GM12891 (cell line): ENCODE results near the gene SLC5A11.

Source experiments
- POLR2A ChIP-seq: IDR thresholded peaks from 2 replicates; pipeline ENCODE4 v1.6.1; 2011; ENCODE audit warnings: low read depth, low read length, control low read depth
- POLR2AphosphoS5 ChIP-seq: IDR thresholded peaks from 2 replicates; pipeline ENCODE4 v1.6.1; 2011; ENCODE audit warnings: low read depth, low read length, control low read depth
- POU2F2 ChIP-seq: IDR thresholded peaks from 2 replicates; pipeline ENCODE4 v1.6.1; 2011; ENCODE audit warnings: low read depth, mild to moderate bottlenecking, control low read depth, low read length, moderate library complexity
- SPI1 ChIP-seq: IDR thresholded peaks from 2 replicates; pipeline ENCODE4 v1.6.1; 2011; ENCODE audit warnings: low read depth, low read length, control low read depth
- TAF1 ChIP-seq: IDR thresholded peaks from 2 replicates; pipeline ENCODE4 v1.6.1; 2011; ENCODE audit warnings: low read depth, low read length, control low read depth

DNA sequence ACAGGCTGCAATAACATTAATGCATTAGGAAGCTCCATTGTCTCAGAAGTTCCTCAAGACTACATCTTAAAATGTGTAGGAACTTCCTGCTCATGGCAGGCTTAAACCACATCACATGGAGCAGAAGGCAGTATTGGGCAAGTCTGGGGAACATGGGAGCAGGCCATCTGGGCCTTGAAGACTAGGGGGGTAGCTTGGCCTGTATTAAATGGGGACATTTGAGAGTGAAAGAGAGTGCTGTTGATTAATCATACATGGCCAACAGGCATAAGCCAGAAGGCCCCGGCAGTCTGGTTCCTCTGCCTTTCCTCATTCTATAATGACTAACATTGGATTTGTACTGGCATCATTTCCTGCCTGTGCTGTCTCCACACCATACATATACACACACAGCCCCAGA lies 25.2 kb upstream of the SLC5A11 start:
- TF ChIP-seq POLR2A (no peak), POLR2AphosphoS5 (no peak), SPI1 (no peak), TAF1 (no peak), POU2F2 (no peak)
